Left lung (tissue), 10 donors: ENCODE measurements around the gene PCBP3. TPM values are rescaled to one million over a fixed set of nuclear protein-coding genes. Genes with fewer than 3 reads are reported as not detected.

Experiments used
- ATAC-seq: fragments of 200-7000 bp; cut with Tn5 transposase; one replicate; pipeline ENCODE4 v1.9.1; 2020; ENCODE audit warnings: moderate library complexity
- DNase-seq, 4 donors: peaks; one replicate each; pipeline ENCODE4 v3.0.0-alpha.2; 2013 to 2020
- H3K27ac ChIP-seq, 2 donors: fragments of 200-600 bp; sonication (generic) in 1 of 2; one replicate each; pipeline versions ENCODE4 v1.5.0 to v1.8.0; 2020 to 2021
- H3K27me3 ChIP-seq, 2 donors: fragments of 200-600 bp; sonication (generic) in 1 of 2; one replicate each; pipeline versions ENCODE4 v1.5.0 to v1.8.0; 2020 to 2021
- H3K36me3 ChIP-seq, 2 donors: fragments of 200-600 bp; sonication (generic) in 1 of 2; one replicate each; pipeline versions ENCODE4 v1.5.0 to v1.8.0; 2020 to 2021
- H3K4me1 ChIP-seq, 2 donors: fragments of 200-600 bp; one replicate each; pipeline ENCODE4 v1.8.0; 2021
- H3K4me3 ChIP-seq, 2 donors: fragments of 200-600 bp; sonication (generic) in 1 of 2; one replicate each; pipeline versions ENCODE4 v1.5.0 to v1.8.0; 2020 to 2021; ENCODE audit warnings: mild to moderate bottlenecking in 1 of 2
- H3K9me3 ChIP-seq, 2 donors: fragments of 200-600 bp; sonication (generic) in 1 of 2; one replicate each; pipeline versions ENCODE4 v1.5.0 to v1.8.0; 2020 to 2021
- intact Hi-C, 2 donors: fragments of 100-400 bp; cut with DNase I; formaldehyde crosslinking; loops; one replicate each; pipeline versions ENCODE4 v1.11.2 to v1.14.2; 2022
- polyA plus RNA-seq, 6 donors: library from polyadenylated mRNA; unstranded; fragments of 120-200 nt; gene quantifications; one replicate each; pipeline ENCODE4 v1.2.1, GENCODE V29; 2013; ENCODE audit not compliant: insufficient read length in 6 of 6
- total RNA-seq, 2 donors: library from RNA; stranded (reverse); fragmentation: NEBNext Ultra II Directional; extraction: Animal tissue kit (Norgen Biotek cat#: 25700); gene quantifications; one replicate each; pipeline ENCODE4 v1.2.1, GENCODE V29; 2021
- TF ChIP-seq, protein P1 (sequence below), 2 donors: fragments of 200-600 bp; sonication (generic) in 1 of 2; IDR thresholded peaks; one replicate each; pipeline versions ENCODE4 v1.5.0 to v1.8.0; 2021; ENCODE audit warnings: antibody characterized with exemption in 2 of 2
- donor health status: DM: no; HTN: yes; CAD: no.
- donor health status: DM: no; HTN: no; CAD: no.

The PCBP3 gene
- total and polyA plus RNA-seq, 8 donors: 2.1 to 13.8 (median 3.0) TPM

DNA sequence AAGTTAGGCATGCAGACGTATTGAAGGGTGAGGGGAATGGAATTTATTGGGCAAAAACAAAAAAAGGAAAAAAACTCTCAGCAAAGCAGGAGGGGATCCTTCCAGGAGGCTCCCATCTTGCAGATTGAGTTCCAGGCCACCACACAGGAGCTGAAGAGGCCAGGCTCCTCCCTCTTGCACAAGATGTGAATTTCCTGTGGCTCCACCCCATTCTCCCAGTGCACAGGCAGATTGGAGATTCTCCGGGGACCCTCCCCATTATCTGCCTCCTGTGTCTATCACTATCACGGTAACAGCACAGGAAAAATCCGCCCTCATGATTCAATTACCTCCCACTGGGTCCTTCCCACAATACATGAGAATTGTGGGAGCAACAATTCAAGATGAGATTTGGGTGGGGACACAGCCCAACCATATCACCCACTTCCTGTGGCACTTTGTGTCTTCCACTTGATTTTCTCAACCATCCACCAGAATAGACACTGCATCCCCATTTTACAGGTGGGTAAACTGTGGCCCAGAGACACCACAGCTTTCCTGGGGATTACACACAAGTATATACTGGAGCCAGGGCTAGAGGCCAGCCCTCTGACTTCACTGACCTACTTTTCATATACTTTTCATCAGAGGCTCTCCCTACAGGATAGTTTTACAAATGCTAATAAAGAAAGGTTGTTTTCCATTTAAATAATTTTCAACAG, 319.2 kb downstream of the PCBP3 start:
- ATAC-seq: no peak
- Histone ChIP-seq H3K36me3 (no peaks in the 10 kb centered on the region), H3K4me3 (no peak overlapping the region), H3K9me3 (peaks cover 0 to 8% of the 10 kb centered on the region in 2 donors), H3K27me3 (peaks cover 0 to 10% of the 10 kb centered on the region in 2 donors), H3K4me1 (no peaks in the 10 kb centered on the region), H3K27ac (no peak overlapping the region)
- intact Hi-C loops: no loop called here
- DNase-seq: no peak
- TF ChIP-seq, protein P1, sequence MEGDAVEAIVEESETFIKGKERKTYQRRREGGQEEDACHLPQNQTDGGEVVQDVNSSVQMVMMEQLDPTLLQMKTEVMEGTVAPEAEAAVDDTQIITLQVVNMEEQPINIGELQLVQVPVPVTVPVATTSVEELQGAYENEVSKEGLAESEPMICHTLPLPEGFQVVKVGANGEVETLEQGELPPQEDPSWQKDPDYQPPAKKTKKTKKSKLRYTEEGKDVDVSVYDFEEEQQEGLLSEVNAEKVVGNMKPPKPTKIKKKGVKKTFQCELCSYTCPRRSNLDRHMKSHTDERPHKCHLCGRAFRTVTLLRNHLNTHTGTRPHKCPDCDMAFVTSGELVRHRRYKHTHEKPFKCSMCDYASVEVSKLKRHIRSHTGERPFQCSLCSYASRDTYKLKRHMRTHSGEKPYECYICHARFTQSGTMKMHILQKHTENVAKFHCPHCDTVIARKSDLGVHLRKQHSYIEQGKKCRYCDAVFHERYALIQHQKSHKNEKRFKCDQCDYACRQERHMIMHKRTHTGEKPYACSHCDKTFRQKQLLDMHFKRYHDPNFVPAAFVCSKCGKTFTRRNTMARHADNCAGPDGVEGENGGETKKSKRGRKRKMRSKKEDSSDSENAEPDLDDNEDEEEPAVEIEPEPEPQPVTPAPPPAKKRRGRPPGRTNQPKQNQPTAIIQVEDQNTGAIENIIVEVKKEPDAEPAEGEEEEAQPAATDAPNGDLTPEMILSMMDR (IDR thresholded peaks at IDR 0.05): no peak

DNA sequence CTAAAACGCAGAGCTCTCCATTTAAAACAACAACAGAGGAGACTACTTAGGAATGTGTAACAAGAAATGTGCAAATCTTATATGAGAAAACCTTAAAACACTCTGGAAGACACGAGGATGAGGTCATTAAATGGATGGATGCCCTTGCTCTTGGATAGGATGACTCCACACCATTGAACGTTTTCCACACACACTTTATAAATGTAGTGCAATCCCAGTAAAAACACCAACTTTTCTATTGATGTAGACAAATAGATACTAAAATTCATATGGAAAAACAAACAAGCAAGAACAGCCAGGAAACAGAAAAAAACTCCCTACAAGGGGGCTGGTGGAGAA, 319.7 kb downstream of the PCBP3 start:
- DNase-seq: no peak
- peaks cover 0 to 8% of the 10 kb centered on the region in 2 donors for H3K9me3 ChIP-seq
- no peak overlapping the region for H3K4me3 ChIP-seq
- no peaks in the 10 kb centered on the region for H3K4me1 ChIP-seq
- H3K36me3 ChIP-seq: no peaks in the 10 kb centered on the region
- TF ChIP-seq, protein P1 (IDR thresholded peaks at IDR 0.05): no peak
- H3K27ac ChIP-seq: no peak overlapping the region
- H3K27me3 ChIP-seq: peaks cover 0 to 10% of the 10 kb centered on the region in 2 donors
- no peak for ATAC-seq
- intact Hi-C loops: no loop called here

- H3K27me3 ChIP-seq: peaks cover 0 to 7% of the 10 kb centered on the region in 2 donors
- TF ChIP-seq, protein P1 (IDR thresholded peaks at IDR 0.05): no peak
- no peaks in the 10 kb centered on the region for H3K36me3 ChIP-seq
- H3K9me3 ChIP-seq: peaks cover 0 to 8% of the 10 kb centered on the region in 2 donors
- H3K27ac ChIP-seq: no peak overlapping the region
- no peak overlapping the region for H3K4me3 ChIP-seq
- no peaks in the 10 kb centered on the region for H3K4me1 ChIP-seq
- ATAC-seq: no peak
- intact Hi-C loops: no loop called here
- DNase-seq: no peak
Observed at GRCh38 chr21:45964649-45965048, 321.1 kb downstream of the PCBP3 start.

GRCh38 chr21:45965084-45965809, 321.7 kb downstream of the PCBP3 start:
- peaks cover 0 to 2% of the 10 kb centered on the region in 2 donors for H3K27me3 ChIP-seq
- H3K4me3 ChIP-seq: no peak overlapping the region
- TF ChIP-seq, protein P1 (IDR thresholded peaks at IDR 0.05): no peak
- no peak overlapping the region for H3K27ac ChIP-seq
- DNase-seq (no peak), ATAC-seq (no peak)
- no peaks in the 10 kb centered on the region for H3K36me3 ChIP-seq
- H3K4me1 ChIP-seq: peaks cover 0 to under 1% of the 10 kb centered on the region in 2 donors
- intact Hi-C loops: no loop called here
- H3K9me3 ChIP-seq: peaks cover 0 to 8% of the 10 kb centered on the region in 2 donors

GRCh38 chr21:45966791-45967394, 323.4 kb downstream of the PCBP3 start:
- intact Hi-C loops: no loop called here
- Histone ChIP-seq H3K4me3 (no peak overlapping the region), H3K9me3 (no peaks in the 10 kb centered on the region), H3K27me3 (peaks cover 1 to 17% of the 10 kb centered on the region in 2 donors), H3K27ac (no peak overlapping the region), H3K36me3 (no peaks in the 10 kb centered on the region), H3K4me1 (peaks cover 8 to 10% of the 10 kb centered on the region in 2 donors)
- TF ChIP-seq, protein P1 (IDR thresholded peaks at IDR 0.05): no peak
- DNase-seq (no peak), ATAC-seq (no peak)
